PC-3 (cell line): ENCODE results near the gene MUC6. TPM values are rescaled to one million over a fixed set of nuclear protein-coding genes. Genes with fewer than 3 reads are reported as not detected.

Source experiments
- ATAC-seq: fragments of 200-7000 bp; cut with Tn5 transposase; 2 replicates; pipeline ENCODE4 v1.9.1; 2020; ENCODE audit warnings: mild to moderate bottlenecking, moderate library complexity
- BruUV-seq: library from RNA; stranded (reverse); fragments of 400-500 nt; replicated peaks from 2 replicates; lab custom pipeline; 2021; lab: Mats Ljungman, UMichigan
- CTCF ChIA-PET: fragments of 300-600 bp; sonication (Branson Sonifier 250); formaldehyde crosslinking; loops from one replicate; lab custom pipeline; 2022; ENCODE audit warnings: antibody characterized with exemption; lab: Charles Lee
- POLR2A ChIA-PET: fragments of 300-600 bp; sonication (Branson Sonifier 250); formaldehyde crosslinking; loops from one replicate; lab custom pipeline; 2022; ENCODE audit warnings: antibody characterized with exemption; ENCODE audit not compliant: unreplicated experiment; lab: Charles Lee
- DNase-seq: peaks from one replicate; pipeline ENCODE4 v3.0.0-alpha.2; 2015
- H2AFZ ChIP-seq: fragments of 300-600 bp; sonication (generic); 2 replicates; pipeline ENCODE4 v1.6.0; 2016; ENCODE audit warnings: antibody characterized with exemption, low read length
- H3F3A ChIP-seq: fragments of 300-600 bp; sonication (generic); one replicate; pipeline ENCODE4 v1.6.0; 2017; ENCODE audit warnings: antibody characterized with exemption, low read length, control low read depth, mild to moderate bottlenecking; ENCODE audit not compliant: unreplicated experiment
- H3K27ac ChIP-seq: fragments of 300-600 bp; sonication (generic); 2 replicates; pipeline ENCODE4 v1.5.1; 2016; ENCODE audit warnings: mild to moderate bottlenecking, low read length
- H3K27me3 ChIP-seq: fragments of 300-600 bp; sonication (generic); 2 replicates; pipeline ENCODE4 v1.6.1; 2016; ENCODE audit warnings: low read length, mixed read lengths
- H3K36me3 ChIP-seq: fragments of 300-600 bp; sonication (generic); 2 replicates; pipeline ENCODE4 v1.6.1; 2016; ENCODE audit warnings: low read depth, mixed run types, low read length, mixed read lengths
- H3K4me1 ChIP-seq: fragments of 300-600 bp; sonication (generic); 2 replicates; pipeline ENCODE4 v1.5.1; 2016; ENCODE audit warnings: low read length; ENCODE audit not compliant: insufficient read depth
- H3K4me2 ChIP-seq: fragments of 300-600 bp; sonication (generic); 2 replicates; pipeline ENCODE4 v1.6.0; 2016; ENCODE audit warnings: low read length
- H3K4me3 ChIP-seq: fragments of 300-600 bp; sonication (generic); 2 replicates; pipeline ENCODE4 v1.5.1; 2016; ENCODE audit warnings: mild to moderate bottlenecking, low read length, mixed read lengths
- H3K79me2 ChIP-seq: fragments of 300-600 bp; sonication (generic); 2 replicates; pipeline ENCODE4 v1.6.1; 2017; ENCODE audit warnings: low read length, mixed read lengths
- H3K9ac ChIP-seq: fragments of 300-600 bp; sonication (generic); 2 replicates; pipeline ENCODE4 v1.6.0; 2016; ENCODE audit warnings: mild to moderate bottlenecking, low read length
- H3K9me2 ChIP-seq: fragments of 300-600 bp; sonication (generic); replicated peaks from 2 replicates; pipeline ENCODE4 v1.6.1; 2016; ENCODE audit warnings: mixed run types, low read length, mixed read lengths
- H3K9me3 ChIP-seq: fragments of 300-600 bp; sonication (generic); 2 replicates; pipeline ENCODE4 v1.6.1; 2016; ENCODE audit warnings: low read length, mixed read lengths
- H4K20me1 ChIP-seq: fragments of 300-600 bp; sonication (generic); 2 replicates; pipeline ENCODE4 v1.6.1; 2016; ENCODE audit warnings: low read length, mixed read lengths
- CTCF ChIP-seq: fragments of 300-600 bp; sonication (generic); conservative IDR thresholded peaks from 2 replicates; pipeline ENCODE4 v1.5.1; 2017; ENCODE audit warnings: antibody characterized with exemption, low read depth, mild to moderate bottlenecking, low read length
- EZH2 ChIP-seq: fragments of 300-600 bp; sonication (generic); IDR thresholded peaks from one replicate; pipeline ENCODE4 v1.6.1; 2017; ENCODE audit warnings: antibody characterized with exemption, mild to moderate bottlenecking, low read length; ENCODE audit not compliant: unreplicated experiment
- EZH2phosphoT487 ChIP-seq: fragments of 300-600 bp; sonication (generic); IDR thresholded peaks from 2 replicates; pipeline ENCODE4 v1.6.1; 2018; ENCODE audit warnings: mild to moderate bottlenecking, antibody characterized with exemption, low read length, borderline replicate concordance
- intact Hi-C: fragments of 100-400 bp; cut with micrococcal nuclease; formaldehyde crosslinking; loops from 2 replicates; pipeline ENCODE4 v1.9.0; 2023
- total RNA-seq: library from RNA; depleted of rRNA; stranded (reverse); fragments of >200 nt; gene quantifications from 2 replicates; pipeline ENCODE4 v1.2.3, GENCODE V29; 2014

MUC6 gene
- total RNA-seq, 1 experiment from 2014 or later: 0.18 TPM

- intact Hi-C loops: no loop called here
- no TSS peak for BruUV-seq
- Histone ChIP-seq H3K36me3 (no peaks in the 10 kb centered on the region), H3K4me1 (peaks cover 26% of the 10 kb centered on the region), H3K4me2 (no peak overlapping the region), H3K27me3 (no peaks in the 10 kb centered on the region), H3K9ac (peak overlapping the region; percentile 63; the same call in 1 of the 2 replicates), H3K9me3 (no peaks in the 10 kb centered on the region), H3K27ac (peak overlapping the region; percentile 73; the same call in 1 of the 2 replicates), H2AFZ (no peak overlapping the region), H3K4me3 (no peak overlapping the region), H4K20me1 (no peaks in the 10 kb centered on the region), H3K79me2 (no peaks in the 10 kb centered on the region), H3F3A (no peaks in the 10 kb centered on the region), H3K9me2 (no peaks in the 10 kb centered on the region)
- DNase-seq: no peak
- CTCF ChIA-PET: interaction anchor here (0.9 kb wide), 1 partner anchor 11 kb away, joined by 8 read pairs; no protein-coding TSS in a partner anchor
- TF ChIP-seq EZH2phosphoT487 (no peak), EZH2 (no peak), CTCF (no peak)
- POLR2A ChIA-PET: no interaction called here
- ATAC-seq: 0 out of 2 replicates have a peak, but pooled peaks have one; percentile 5
These were observed 5.6 kb upstream of the MUC6 start for GRCh38 chr11:1041936-1042608.

- Histone ChIP-seq H4K20me1 (no peaks in the 10 kb centered on the region), H3K4me1 (peaks cover 26% of the 10 kb centered on the region), H3K27ac (peak overlapping the region; percentile 73), H3K9me3 (no peaks in the 10 kb centered on the region), H2AFZ (no peak overlapping the region), H3K4me2 (no peak overlapping the region), H3K9me2 (no peaks in the 10 kb centered on the region), H3F3A (no peaks in the 10 kb centered on the region), H3K9ac (peak overlapping the region; percentile 63), H3K36me3 (no peaks in the 10 kb centered on the region), H3K27me3 (no peaks in the 10 kb centered on the region), H3K79me2 (no peaks in the 10 kb centered on the region), H3K4me3 (no peak overlapping the region)
- CTCF ChIA-PET: interaction anchor here (0.9 kb wide), 1 partner anchor 12 kb away, joined by 8 read pairs; no protein-coding TSS in a partner anchor
- ATAC-seq (peak; percentile 10), DNase-seq (peak; percentile 27)
- POLR2A ChIA-PET: no interaction called here
- intact Hi-C loops: no loop called here
- TF ChIP-seq CTCF: no peak
- no peak for TF ChIP-seq EZH2
- no peak for TF ChIP-seq EZH2phosphoT487
- no TSS peak for BruUV-seq
These were observed 5.0 kb upstream of the MUC6 start for GRCh38 chr11:1041471-1041870.

- ATAC-seq: 0 out of 2 replicates have a peak, but pooled peaks have one; percentile 1
- intact Hi-C loops: no loop called here
- Histone ChIP-seq H3K4me2 (no peak overlapping the region), H3K27me3 (no peaks in the 10 kb centered on the region), H3K9me3 (no peaks in the 10 kb centered on the region), H3K4me1 (peaks cover 26% of the 10 kb centered on the region), H3K79me2 (no peaks in the 10 kb centered on the region), H4K20me1 (no peaks in the 10 kb centered on the region), H3K9ac (peak overlapping the region; percentile 63), H3K36me3 (no peaks in the 10 kb centered on the region), H3K9me2 (no peaks in the 10 kb centered on the region), H3F3A (no peaks in the 10 kb centered on the region), H2AFZ (no peak overlapping the region), H3K4me3 (no peak overlapping the region), H3K27ac (peak overlapping the region; percentile 73)
- no peak for DNase-seq
- TF ChIP-seq CTCF: no peak
- no peak for TF ChIP-seq EZH2phosphoT487
- no peak for TF ChIP-seq EZH2
- ChIA-PET POLR2A (no interaction called here), CTCF (no interaction called here)
- BruUV-seq: no TSS peak
These were observed 4.6 kb upstream of the MUC6 start for GRCh38 chr11:1041149-1041467.
